Inflammatory macrophage (primary cell): ENCODE measurements around the gene AHCY.
"Not testable (repeated sequence)": the region's sequence is repeated elsewhere in the genome, so short reads cannot be mapped to it uniquely, and the experiment has no call there.

Source experiments
- DNase-seq, 2 donors: peaks; one replicate each; pipeline ENCODE4 v3.0.0-alpha.2; 2020 to 2022
- total RNA-seq, 18 experiments: gene quantifications; one replicate each; lab custom pipeline; 2026; ENCODE audit warnings: mixed read lengths in 6 of 18, inconsistent platforms in 2 of 18; lab: John Stamatoyannopoulos, UW

Gene AHCY
- total RNA-seq, result 44.7 to 152 (median 102) reads per million in 18 experiments

DNA sequence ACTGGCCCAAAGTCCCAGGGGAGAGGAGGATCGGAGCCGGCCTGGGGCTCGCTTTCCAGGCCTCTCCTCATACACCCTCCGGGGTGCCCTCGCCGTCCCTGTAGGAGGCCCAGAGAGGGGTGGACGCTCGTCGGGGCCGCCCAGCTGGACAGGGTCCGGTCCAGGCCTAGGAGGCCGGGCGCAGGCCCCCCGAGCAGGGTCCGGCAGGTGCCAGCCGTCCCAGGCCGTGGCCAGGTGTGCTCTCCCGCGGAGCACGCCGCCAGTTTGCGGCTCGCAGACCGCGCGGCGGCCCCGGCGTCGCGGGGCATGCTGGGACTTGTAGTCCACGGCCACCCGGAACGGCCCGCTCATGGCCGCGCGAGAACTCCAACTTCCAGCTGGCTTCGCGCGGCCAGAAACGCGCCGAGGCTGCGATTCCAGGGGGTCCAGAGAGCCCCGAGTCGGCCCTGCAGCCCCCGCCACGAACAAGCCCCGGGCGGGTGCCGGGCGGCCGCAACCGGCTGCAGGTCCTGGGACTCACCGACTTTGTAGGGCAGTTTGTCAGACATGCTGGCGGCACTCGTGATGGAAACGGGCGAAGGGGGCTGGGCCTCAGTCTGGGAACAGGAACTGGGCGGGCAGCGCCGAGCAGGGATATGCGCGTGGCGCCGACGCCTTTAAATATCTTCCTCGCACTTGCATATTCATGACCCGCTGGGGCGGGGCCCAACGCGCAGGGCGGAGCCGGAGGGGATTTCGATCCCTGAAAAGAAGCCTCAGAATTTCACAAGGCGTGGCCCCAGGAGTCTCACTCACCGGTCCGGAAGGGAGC, at the start of gene AHCY:
Gene AHCY, minus strand, starts transcription at position 633 of the 811 bp plus-strand sequence. Its CDS starts 85 bp downstream, at position 548.
- peak; percentile 96 to 99 for DNase-seq

DNA sequence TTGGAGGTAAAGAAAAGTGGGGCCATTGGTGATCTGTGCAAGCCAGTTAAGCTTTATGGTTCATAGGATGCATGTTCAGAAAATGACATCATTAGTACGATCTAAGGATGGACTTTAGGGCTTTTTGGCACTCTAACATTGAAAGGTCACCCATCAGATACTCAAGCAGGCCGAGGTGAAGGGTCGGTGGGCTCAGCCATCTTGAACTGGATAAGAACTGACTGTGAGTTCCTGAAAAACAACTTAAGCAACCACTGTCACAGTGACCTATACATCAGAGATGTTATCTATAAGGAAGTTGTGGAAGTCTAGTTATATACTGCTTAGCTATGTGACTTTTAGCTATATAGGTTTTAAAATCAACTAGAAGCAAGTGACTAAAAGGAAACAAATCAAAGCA, 46.9 kb upstream of the AHCY start:
- DNase-seq, result peak; percentile 24 to 49

DNA sequence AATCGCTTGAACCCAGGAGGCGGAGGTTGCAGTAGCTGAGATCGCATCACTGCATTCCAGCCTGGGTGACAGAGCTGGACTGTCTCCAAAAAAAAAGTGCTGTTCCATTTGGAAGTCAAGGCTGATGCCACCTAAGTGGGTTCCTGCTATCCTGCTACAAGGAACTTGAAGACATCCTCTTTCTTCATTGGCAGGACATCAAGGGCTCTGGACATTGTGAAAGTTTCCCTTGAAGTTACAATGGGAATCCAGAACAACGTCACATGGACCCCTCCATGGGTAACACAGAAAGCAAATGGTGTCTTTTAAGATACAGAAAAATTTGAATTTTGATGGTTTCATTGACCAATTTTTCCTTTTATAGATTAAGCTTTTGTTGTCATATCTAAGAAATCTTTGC, 44.4 kb upstream of the AHCY start:
- DNase-seq, result peak; percentile 60 to 78

DNA sequence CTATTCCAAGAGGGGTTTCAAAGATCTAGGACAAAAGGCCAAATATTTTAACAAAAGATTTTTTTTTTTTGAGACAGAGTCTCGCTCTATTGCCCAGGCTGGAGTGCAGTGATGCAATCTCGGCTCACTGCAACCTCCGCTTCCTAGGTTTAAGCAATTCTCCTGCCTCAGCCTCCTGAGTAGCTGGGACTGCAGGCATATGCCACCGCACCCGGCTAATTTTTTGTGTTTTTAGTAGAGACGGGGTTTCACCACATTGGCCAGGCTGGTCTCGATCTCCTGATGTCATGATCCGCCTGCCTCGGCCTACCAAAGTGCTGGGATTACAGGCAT, 43.3 kb upstream of the AHCY start:
- not testable (repeated sequence) for DNase-seq

DNA sequence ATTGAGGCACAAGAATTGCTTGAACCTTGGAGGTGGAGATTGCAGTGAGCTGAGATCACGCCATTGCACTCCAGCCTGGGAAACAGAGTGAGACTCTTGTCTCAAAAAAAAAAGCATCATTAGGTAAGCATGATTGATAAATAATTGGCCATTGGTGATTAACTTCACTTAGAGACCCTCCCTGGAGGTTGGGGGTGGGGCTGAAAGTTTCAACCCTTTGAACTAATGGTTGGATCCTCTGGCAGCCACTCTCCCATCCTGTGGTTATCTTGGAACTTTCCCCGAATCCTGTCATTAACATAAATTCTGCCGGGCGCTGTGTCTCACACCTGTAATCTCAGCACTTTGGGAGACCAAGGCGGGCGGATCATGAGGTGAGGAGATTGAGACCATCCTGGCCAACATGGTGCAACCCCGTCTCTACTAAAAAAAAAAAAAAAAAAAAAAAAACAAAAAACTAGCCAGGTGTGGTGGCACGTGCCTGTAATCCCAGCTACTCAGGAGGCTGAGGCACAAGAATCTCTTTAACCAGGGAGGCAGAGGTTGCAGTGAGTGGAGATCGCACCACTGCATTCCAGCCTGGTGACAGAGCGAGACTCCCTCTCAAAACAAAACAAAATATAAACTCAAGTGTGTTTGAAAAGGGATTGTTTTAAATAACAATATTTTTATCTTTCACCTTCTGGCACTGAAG, 42.8 kb upstream of the AHCY start:
- not testable (repeated sequence) for DNase-seq

DNA sequence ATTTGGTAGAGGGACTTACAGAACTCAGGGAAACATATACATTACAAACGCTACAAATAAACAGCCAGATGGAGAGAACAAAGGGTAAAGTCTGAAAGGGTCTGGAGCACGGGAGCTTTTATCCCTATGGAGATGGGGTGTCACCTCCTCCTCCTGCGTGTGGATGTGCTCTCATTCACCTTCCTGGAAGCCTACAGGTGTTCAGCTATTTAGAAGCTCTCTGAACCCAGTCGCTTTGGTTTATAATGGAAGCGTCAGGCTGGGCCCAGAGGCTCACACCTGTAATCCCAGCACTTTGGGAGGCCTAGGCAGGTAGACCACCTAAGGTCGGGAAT, 42.2 kb upstream of the AHCY start:
- no peak for DNase-seq

DNA sequence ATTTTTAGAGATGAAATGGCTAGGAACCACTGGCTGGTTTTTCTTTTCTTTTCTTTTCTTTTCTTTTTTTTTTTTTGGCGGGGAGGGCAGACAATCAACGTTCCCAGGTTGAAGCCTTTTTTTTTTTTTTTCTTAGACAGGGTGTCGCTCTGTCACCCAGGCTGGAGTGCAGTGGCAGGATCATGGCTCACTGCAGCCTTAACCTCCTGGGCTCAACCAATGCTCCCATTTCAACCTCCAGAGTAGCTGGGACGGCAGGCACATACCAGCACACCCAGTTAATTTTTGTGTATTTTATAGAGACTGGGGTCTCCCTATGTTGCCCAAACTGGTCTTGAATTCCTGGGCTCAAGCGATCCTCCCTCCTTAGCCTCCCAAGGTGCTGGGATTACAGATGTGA, 41.1 kb upstream of the AHCY start:
- DNase-seq, result no peak

DNA sequence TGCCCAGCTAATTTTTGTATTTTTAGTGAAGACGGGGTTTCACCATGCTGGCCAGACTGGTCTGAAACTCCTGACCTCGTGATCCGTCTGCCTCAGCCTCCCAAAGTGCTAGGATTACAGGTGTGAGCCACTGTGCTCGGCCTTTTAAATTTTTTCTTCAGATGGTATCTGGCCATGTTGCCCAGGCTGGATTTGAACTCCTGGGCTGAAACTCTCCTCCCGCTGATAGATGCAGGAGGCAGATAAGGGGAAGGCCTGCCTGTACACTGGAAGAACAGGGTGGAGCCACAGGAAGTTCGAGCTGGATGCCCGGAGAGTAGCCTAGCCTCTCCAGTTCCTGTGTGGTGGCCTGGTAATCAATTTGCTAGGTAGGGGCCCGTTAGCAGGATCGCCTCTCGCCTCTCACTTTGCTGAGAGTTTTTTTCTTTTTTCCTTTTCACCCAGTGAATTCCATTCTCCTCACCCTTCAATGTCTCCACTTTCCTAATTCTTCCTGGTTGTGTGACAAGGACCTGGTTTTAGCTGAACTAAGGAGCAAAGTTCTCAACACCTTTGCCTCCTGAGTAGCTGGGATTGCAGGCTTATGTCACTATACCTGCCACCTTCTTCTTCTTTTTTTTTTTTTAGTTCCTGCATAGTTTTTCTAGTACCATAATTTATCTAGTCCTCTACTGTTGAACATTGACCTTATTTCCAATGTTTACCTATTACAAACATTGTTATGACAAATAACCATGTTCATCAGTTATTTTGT, 40.5 kb upstream of the AHCY start:
- no peak for DNase-seq

DNA sequence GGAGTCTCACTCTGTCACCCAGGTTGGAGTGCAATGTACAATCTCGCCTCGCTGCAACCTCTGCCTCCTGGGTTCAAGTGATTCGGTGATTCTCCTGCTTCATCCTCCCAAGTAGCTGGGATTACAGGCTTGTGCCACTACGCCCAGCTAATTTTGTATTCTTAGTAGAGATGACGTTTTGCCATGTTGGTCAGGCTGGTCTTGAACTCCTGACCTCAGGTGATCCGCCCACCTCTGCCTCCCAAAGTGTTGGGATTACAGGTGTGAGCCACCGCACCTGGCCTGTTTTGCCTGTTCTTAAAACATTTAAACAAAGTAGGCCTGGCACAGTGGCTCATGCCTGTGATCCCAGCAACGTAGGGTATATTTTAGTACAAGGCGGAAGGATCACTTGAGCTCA, 38.0 kb upstream of the AHCY start:
- not testable (repeated sequence) for DNase-seq

DNA sequence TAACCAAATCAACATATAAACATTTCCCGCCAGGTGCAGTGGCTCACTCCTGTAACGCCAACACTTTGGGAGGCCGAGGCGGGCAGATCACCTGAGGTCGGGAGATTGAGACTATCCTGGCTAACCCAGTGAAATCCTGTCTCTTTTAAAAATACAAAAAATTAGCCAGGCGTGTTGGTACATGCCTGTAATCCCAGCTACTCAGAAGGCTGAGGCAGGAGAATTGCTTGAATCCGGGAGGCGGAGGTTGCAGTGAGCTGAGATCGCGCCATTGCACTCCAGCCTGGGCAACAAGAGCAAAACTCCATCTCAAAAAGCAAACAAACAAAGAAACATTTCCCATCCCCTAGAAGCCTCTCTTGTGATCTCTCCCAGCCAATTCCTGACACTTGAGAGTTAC, 37.6 kb upstream of the AHCY start:
- DNase-seq, result not testable (repeated sequence)

DNA sequence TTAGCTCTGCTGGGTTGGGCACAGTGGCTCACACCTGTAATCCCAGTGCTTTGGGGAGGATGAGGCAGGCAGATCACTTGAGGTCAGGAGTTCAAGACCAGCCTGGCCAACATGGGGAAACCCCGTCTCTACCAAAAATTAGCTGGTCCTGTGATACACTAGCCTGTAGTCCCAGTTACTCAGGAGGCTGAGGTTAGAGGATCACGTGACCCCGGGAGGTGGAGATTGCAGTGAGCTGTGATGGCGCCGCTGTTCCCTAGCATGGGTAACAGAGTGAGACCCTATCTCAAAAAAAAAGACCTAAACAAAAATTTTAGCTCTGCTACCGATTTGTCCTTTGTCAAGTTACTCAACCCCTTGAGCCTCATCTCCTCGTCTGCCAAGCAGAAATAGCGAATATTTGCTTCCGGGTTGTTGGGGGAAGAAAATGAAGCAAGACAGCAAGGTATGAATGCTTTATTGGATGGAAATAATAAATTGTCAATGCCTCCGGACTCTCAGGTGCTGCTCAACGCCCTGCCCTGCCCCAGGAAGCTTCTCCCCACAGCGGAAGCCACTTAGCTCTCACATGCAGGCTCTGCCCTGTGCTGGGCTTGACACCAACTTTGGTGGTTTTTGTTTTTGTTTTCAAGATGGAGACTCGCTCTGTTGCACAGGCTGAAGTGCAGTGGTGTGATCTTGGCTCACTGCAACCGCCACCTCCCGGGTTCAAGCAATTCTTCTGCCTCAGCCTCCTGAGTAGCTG, 35.0 kb upstream of the AHCY start:
- DNase-seq, result no peak

DNA sequence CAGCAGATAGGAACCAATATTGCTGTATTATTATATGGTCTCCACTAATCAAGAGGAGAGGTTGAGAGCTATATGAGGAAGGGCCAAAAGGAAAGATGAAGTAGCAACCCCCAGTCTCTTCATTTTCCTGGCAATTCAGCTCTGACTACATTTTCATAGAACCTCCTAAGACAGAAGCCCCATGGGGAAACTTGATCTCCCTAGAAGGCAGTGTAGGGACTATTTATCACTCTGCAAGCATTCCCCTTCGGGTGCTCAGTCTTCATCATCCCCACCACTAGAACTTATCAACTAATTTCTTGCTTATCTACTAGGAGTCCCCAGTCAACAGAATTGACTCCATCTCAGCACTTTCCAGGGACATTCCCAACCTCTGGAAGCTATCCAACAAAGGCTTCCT, 34.4 kb upstream of the AHCY start:
- DNase-seq, result no peak

DNA sequence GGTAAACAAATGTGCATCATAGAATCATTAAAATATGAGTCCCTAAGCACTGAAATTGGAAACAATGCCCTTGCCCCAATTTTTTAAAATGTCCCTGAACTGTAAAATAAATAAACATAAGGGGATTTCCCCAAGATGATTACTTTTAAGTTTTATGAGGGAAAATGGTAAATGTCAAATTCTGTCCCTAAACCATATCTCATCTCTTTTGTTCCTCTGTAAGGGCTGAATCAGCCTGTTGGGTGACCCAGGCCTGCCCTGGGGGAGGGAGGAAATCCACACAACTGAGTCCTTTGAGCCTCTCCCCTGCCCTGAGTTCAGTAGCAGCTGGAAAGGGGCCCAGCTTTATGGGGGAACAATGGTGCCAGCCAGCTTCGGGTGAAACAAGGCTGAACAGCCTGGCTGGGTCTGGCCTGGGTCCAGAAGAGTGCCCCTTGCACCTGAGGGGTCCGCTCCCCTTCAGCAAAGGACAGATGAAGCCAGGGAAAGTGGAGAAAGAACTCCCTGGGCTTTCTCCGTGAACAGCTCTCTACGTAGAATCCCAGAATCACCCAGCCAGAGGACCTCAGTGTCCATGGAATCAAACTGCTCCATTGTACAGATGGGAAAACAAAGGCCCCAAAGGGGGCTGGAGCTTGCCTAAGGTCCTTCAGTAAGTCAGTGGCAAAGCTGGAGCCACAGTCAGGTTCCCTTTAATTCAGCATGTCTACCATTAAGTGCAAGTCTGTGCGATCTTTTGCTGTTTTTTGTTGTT, 31.7 kb upstream of the AHCY start:
- DNase-seq, result no peak

DNA sequence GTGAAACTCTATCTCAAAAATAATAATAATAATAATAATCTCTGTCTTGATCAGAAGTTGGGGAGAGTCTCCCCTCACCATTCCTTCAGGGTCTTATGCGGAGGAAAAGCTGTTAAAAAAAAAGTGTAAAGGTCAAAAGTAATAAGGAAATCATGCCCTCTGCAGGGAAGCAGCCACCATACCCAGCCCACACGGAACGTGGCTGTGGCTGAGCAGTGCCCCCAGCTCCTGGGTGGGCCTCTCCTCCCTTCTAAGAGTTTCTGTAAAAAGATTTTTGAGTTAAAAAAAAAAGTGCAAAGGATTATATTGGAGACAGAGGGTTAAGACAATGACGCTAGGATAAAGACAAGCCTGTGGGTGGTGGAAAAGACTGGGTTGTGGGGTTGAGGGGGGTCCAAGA, 30.6 kb upstream of the AHCY start:
- DNase-seq, result no peak

DNA sequence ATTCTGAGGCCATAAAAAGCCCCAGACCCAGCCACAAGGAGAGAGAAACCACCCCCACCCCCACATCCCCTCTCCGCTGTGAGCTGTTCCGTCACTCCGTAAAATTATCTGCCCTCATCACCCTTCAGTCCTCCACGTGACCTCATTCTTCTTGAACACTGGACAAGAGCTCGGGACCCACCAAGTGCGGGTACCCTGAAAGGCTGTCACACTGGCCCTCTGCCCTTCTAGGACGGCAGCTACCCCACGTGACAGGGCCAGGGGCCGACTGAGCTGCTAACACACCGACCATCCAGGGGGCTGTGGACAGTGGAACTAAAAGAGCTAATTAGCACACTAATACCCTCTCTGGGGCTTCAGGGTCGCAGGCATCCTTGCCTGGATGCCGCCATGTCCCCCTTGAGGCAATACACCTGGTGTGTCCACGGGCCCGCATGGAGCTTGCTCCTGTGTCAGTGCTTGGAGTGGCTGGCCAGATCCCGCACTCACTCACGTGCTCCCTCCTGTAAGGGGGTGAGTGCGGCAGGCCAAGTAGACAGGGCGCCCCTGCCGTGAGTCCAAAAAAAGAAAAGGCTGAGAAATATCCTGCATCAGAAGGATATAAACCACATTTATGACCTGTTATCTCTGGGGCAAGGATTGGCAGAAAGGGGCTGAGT, 29.2 kb upstream of the AHCY start:
- DNase-seq, result no peak

DNA sequence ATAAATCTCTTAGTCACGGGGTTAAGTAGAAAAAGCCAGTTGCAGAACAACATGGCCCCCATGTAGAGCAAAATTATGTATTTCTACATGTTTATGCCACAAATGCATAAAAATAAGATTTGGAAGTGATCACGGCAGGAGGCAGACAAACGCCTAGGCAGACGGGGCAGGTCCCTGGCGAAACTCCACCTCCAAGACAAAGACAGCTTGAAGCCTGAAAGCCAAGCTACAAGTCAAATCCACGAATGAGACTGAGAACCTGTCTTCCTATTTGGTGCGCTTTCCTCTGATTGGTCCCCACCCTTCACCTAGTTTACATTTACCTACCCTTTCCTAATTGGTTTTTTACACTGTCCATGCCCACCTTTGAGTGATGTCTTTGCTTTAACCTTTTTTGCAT, 28.7 kb upstream of the AHCY start:
- no peak for DNase-seq

DNA sequence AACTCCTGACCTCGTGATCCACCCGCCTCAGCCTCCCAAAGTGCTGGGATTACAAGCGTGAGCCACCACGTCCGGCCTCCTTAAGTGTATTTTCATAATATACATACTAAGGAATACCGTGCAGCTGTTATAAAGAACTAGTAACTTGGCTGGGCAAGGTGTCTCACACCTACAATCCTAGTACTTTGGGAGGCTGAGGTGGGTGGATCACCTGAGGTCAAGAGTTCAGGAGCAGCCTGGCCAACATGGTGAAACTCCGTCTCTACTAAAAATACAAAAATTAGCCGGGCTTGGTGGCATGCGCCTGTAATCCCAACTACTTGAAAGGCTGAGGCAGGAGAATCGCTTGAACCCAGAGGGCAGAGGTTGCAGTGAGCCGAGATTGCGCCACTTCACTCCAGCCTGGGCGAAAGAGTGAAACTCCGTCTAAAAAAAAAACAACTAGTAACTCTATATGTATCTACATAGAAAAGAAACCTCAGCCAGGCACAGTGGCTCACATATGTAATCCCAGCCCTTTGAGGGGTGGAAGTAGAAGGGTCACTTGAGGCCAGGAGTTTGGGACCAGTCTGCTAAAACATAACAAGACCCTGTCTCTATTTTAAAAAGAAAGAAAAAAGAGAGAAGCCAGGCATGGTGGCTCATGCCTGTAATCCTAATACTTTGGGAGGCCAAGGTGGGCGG, 27.8 kb upstream of the AHCY start:
- not testable (repeated sequence) for DNase-seq

DNA sequence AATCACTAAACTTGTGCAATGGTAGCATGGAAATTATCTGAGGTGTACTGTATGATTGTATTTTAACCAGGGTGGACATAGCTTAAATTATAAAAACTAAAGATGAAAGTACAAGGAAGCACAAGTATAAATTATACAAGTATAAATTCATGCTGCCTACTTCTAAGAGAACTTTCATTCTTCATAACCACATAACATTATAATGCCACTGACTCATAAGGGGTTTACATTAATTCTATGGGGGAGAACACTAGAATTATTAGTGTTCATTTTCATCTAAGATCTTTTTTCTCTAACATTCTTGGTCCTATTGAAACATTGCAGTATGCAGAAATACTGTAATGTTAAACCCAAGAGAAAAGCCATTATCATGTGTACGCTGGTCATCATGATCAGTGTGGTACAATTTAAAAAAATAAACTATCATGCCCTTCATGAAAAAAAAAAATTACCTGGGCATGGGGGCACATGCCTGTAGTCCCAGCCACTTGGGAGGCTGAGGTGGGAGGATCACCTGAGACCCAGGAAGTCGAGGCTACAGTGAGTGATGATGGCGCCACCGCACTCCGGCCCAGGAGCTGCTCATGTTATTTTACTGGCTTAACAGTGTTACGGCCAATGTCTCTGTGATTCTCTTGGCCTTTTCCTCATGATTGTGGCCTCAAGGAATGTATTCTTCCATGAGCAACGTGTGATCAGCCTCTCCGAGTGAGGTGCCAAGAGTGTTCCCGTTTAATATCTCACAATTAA, 25.9 kb upstream of the AHCY start:
- DNase-seq, result no peak

DNA sequence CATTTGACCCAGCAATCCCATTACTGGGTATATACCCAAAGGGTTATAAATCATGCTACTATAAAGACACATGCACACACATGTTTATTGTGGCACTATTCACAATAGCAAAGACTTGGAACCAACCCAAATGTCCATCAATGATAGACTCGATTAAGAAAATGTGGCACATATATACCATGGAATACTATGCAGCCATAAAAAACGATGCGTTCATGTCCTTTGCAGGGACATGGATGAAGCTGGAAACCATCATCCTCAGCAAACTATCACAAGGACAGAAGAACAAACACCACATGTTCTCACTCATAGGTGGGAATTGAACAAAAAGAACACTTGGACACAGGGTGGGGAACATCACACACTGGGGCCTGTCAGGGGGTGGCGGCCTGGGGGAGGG, 25.1 kb upstream of the AHCY start:
- DNase-seq, result not testable (repeated sequence)

DNA sequence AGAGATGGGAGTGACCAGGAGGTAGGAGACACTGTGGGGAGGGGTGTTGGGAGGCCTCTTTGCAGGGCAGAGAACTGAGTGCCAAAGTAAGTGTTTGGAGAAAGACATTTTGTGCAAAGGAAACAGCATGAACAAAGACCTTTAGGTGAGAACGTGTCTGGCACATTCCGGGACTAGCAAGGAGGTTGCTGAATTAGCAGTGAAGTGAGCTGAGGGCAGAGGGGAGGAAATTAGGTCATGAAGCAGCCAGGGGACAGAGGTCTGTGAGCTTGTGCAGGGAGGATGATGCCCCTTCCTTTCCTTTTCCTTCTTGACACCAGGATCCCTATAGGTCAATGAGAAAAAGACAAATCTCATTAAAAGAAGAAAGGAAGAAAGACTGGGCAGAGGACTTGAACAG, 21.4 kb upstream of the AHCY start:
- no peak for DNase-seq
